ENCODE measurements around the gene OR4D1. TPM values are rescaled to one million over a fixed set of nuclear protein-coding genes. Genes with fewer than 3 reads are reported as not detected.

OR4D1 gene
- total and polyA plus RNA-seq, 2 of the 13 experiments (the other 11 are each of a cell fraction or from before 2014, with no cell fraction given): not detected

GRCh38 chr17:58193641-58194255, 45.6 kb downstream of the OR4D1 start:
- no TSS peak for BruUV-seq (replicated peaks)
- no peak overlapping the region for H3K4me2 ChIP-seq (ENCODE audit: low read depth, low read length)
- H3K27ac ChIP-seq (ENCODE audit: extremely low read length, insufficient read depth, low read length): no peak overlapping the region
- intact Hi-C loops (cut with micrococcal nuclease; ENCODE audit: unreplicated experiment): no loop called here
- H3K9ac ChIP-seq (ENCODE audit: insufficient read depth, low read depth, low read length): no peak overlapping the region
- H3K9me3 ChIP-seq (ENCODE audit: low read length): no peaks in the 10 kb centered on the region
- no peaks in the 10 kb centered on the region for H4K20me1 ChIP-seq (ENCODE audit: insufficient read depth, low read length)
- in situ Hi-C loops (cut with HindIII; ENCODE audit: extremely low pct_ligation_motif_present, low pct_unique_long_range_greater_than_20kb): no loop called here
- H3K27me3 ChIP-seq (ENCODE audit: control insufficient read depth in 1 of 2, insufficient read depth in 2 of 2, low read length in 2 of 2): peaks cover 3 to 68% of the 10 kb centered on the region in 2 experiments; a peak in 4 of 5 replicates
- POLR2A ChIA-PET: no interaction called here
- CTCF ChIA-PET (ENCODE audit: low intra/inter-chr PET ratio, low total read pairs): no interaction called here
- no peak overlapping the region for H3K4me3 ChIP-seq (replicated peaks in 1 of 3; ENCODE audit: insufficient read depth in 1 of 3, low read depth in 2 of 3, low read length in 3 of 3)
- H2AFZ ChIP-seq (ENCODE audit: low read length): no peak overlapping the region
- no peak for TF ChIP-seq YEATS2 (CRISPR knock-in tag; IDR thresholded peaks at IDR 0.05; ENCODE audit: borderline replicate concordance)
- TF ChIP-seq SOX5 (CRISPR knock-in tag; IDR thresholded peaks at IDR 0.05; ENCODE audit: borderline replicate concordance): no peak
- TF ChIP-seq SALL2 (CRISPR knock-in tag; IDR thresholded peaks at IDR 0.05): no peak
- no peak for TF ChIP-seq CAMTA2 (CRISPR knock-in tag; IDR thresholded peaks at IDR 0.05; ENCODE audit: borderline replicate concordance)
- TF ChIP-seq POLR2A (IDR thresholded peaks at IDR 0.05; ENCODE audit: insufficient read depth in 1 of 2, low read depth in 2 of 2, low read length in 2 of 2): no peak
- peak; percentile 43 for TF ChIP-seq CTCF (CRISPR knock-in tag; IDR thresholded peaks at IDR 0.05)
- no peak for TF ChIP-seq SIX1 (CRISPR knock-in tag; IDR thresholded peaks at IDR 0.05; ENCODE audit: borderline replicate concordance)
- no peaks in the 10 kb centered on the region for H3K36me3 ChIP-seq (replicated peaks in 1 of 2; ENCODE audit: control insufficient read depth in 1 of 2, insufficient read depth in 2 of 2, low read length in 2 of 2)
- ATAC-seq (peak; percentile 15; the same call in 2 of the 3 replicates), FAIRE-seq (no peak), DNase-seq (ENCODE audit: low spot score) (no peak)
- no peaks in the 10 kb centered on the region for H3K79me2 ChIP-seq (ENCODE audit: insufficient read depth, low read length)
- WGBS (ENCODE audit: low lambda C conversion rate): 59% methylated on average over 18 of the region's 18 CpGs
- no peaks in the 10 kb centered on the region for H3K4me1 ChIP-seq (ENCODE audit: insufficient read depth, low read length)

Measured in HepG2 (cell line).